Activated T-cell treated with anti-CD3 and anti-CD28 coated beads for 24 hours (primary cell): ENCODE data around the gene TRAPPC13.
"Not testable (repeated sequence)": the region's sequence is repeated elsewhere in the genome, so short reads cannot be mapped to it uniquely, and the experiment has no call there.

Source experiments
- DNase-seq: peaks from one replicate; pipeline ENCODE4 v3.0.0-alpha.2; 2020; ENCODE audit warnings: low read depth

The TRAPPC13 gene, protein sequence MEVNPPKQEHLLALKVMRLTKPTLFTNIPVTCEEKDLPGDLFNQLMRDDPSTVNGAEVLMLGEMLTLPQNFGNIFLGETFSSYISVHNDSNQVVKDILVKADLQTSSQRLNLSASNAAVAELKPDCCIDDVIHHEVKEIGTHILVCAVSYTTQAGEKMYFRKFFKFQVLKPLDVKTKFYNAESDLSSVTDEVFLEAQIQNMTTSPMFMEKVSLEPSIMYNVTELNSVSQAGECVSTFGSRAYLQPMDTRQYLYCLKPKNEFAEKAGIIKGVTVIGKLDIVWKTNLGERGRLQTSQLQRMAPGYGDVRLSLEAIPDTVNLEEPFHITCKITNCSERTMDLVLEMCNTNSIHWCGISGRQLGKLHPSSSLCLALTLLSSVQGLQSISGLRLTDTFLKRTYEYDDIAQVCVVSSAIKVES

DNA sequence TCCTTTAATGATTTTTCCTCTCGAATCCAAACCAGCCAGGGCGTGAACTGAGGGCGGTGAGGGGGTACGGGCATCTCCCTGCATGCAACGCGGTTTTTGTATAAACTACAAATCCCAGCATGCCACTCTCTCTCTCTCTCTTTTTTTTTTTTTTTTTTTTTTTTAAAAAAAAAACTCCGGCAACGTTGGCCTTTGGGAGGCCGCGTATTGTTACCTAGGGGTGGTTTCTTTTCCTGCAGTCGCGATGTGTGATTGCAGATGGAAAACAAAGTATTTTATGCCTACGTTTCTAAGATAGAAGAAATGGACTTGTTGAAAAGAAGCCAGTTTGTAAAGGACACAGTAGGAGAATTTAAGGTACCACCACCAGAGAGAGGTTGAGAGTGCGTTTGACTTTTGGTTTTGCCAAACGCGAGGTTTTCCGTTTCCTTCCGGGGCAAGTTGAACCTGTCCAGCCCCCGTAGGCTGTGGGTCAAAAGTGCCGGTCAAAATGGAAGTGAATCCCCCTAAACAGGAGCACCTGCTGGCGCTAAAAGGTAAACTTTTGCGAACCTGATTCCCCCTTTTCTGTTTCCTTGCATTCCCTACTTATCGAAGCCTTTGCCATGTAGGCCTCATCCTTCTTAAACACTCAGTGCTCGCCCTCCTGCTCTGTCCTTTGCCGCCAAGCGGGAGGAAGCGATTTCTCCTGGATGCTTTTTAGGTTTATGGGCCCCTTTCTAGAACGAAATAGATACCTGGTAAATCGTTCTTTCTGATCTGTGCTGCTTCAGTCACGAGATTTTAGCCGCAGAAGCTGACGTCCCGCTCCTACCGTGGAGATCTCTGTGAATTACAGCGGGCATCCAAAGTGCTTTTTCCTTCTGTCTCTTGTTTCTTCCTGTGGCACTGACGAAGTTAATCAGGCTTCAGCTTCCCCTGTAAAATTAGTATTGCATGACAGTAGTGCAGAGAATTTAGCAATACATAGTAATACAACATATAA is at the start of gene TRAPPC13, which contains the start of gene SHLD3:
Gene TRAPPC13 (plus strand): TSS at position 457 of the 985 bp plus-strand sequence. CDS start 34 bp downstream, at position 491.
Gene SHLD3 (plus strand): TSS at position 457 of the 985 bp plus-strand sequence. CDS start 4,561 bp downstream, outside the sequence.
- DNase-seq: peak; percentile 76

DNA sequence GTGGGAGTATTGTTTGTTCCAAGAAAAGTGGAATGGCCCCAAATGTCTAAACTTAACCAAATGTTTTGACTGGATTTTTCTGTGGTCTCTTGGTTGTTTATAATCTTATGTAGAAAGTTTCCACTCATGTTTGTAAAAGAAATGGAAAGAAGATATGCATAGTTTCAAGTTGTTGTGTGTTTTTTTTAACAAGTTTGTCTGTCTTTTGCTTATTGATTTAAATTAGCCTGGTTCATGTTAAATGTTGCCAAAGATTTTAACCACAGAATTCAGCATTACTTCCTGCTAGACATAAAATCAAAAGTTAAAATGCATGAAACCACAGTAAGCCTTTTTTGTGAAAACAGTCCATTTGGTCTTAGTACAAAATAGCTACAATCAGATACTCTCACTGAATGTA is 47.7 kb upstream of the TRAPPC13 start:
- DNase-seq: no peak

DNA sequence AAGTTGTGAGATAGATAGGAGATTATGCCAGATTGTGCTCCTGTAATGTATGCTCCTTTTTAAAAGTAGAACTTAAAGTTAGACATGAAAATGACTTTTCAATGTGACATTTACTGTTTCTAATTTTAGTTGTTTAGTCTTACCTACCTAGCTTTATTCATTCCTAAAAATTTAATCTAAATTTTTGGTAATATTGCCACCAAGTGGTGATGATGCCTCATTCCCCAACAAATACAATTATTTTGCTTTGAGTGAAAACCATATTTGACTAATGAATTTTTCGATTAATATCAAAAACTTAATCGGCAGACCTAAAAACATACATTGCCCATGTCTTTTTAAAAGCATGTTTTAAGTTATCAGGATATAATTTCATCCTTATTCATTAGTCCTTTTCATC is 36.1 kb upstream of the TRAPPC13 start:
- no peak for DNase-seq

DNA sequence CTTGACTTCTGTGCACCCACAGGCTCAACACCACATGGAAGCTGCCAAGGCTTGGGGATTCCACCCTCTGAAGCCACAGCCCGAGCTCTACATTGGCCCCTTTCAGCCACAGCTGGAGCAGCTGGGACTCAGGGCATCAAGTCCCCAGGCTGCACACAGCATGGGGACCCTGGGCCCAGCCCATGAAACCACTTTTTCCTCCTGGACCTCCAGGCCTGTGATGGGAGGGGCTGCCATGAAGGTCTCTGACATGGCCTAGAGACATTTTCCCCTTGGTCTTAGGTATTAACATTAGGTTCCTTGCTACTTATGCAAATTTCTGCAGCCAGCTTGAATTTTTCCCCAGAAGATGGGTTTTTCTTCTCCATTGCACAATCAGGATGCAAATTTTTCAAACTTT is 23.1 kb upstream of the TRAPPC13 start:
- DNase-seq: not testable (repeated sequence)

DNA sequence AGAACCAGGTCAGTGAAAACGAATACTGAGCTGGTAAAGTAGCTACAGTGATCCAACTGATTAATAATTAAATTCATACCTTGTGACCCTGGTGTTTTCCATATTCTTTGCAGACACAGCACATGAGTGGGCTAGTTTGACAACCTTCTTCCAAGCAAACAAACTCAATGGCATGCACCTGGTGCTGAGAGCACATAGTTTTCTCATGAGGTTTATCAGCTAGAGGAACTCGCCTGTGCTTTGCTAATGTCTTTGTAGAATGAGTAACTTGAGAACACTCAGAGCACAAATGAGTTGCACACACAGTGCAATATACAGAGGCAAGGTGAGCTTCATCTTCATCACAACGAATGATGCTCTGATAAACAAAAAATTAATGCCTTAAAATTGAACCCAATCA is 13.3 kb upstream of the TRAPPC13 start:
- no peak for DNase-seq

DNA sequence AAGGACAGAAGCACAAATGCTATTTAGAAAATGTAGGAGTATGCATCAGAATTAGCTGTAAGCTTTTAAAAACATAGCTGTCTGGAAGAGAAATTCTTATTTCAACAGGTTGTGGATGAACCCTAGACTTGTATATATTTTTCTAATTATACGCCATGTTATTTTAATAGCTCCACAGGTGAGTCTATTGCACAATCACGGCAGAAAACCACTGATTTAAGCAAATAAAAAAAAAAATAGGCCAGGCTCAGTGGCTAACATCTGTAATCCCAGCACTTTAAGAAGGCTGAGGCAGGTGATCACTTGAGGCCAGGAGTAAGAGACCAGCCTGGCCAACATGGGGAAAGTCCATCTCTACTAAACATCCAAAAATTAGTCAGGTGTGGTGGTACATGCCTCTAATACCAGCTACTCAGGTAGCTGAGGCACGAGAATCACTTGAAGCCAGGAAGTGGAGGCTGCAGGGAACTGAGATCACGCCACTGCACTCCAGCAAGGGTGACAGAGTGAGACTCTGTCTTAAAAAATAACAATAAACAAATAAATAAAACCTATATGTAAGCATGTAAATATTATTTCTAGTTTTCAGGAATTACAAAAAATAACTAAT is 12.4 kb upstream of the TRAPPC13 start:
- DNase-seq: no peak

DNA sequence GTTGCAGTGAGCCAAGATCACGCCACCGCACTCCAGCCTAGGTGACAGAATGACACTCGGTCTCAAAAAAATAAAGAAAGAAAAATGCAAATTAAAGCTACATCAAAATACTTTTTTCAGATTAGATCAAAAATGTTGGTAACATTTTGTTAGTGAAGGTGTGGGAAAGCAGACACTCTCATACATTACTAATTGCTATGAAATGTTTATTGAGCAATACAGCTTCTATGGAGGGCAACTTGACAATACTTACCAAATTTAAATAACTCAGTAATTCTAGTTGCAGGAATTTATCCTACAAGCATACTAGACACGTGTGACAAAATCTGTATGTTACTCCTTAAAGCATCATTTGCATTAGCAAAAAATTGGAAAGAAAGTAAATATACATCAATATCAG is 4.8 kb upstream of the TRAPPC13 start:
- DNase-seq: no peak

DNA sequence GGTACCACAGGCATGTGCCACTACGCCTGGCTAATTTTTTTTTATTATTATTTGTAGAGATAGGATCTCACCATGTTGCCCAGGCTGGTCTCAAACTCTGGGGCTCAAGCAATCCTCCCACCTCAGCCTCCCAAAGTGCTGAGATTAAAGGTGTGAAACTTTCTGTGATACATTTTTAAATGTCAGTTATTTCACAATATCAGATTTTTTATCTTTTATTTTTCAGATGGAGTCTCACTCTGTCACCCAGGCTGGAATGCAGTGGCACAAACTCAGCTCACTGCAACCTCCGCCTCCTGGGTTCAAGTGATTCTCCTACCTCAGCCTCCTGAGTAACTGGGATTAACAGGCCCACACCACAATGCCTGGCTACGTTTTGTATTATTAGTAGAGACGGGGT is 2.9 kb upstream of the TRAPPC13 start:
- DNase-seq: not testable (repeated sequence)

DNA sequence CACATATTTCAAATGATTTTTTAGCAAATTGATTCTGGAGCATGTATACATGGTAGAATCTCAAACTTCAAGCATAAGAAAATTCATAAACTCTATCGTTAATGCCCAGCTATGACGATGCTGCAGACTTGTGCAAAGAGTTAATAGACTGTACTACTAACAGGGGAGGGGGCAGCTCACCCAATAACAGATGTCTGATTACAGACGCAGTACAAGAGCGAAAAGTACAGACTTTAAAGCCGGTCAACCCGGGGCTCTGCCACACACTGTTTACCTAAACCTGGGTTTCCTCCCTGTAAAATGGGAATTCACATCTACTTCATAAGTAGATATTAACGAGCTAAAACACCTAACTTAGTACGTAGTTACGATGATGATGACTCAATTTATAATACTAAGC is 1.3 kb upstream of the TRAPPC13 start:
- no peak for DNase-seq

DNA sequence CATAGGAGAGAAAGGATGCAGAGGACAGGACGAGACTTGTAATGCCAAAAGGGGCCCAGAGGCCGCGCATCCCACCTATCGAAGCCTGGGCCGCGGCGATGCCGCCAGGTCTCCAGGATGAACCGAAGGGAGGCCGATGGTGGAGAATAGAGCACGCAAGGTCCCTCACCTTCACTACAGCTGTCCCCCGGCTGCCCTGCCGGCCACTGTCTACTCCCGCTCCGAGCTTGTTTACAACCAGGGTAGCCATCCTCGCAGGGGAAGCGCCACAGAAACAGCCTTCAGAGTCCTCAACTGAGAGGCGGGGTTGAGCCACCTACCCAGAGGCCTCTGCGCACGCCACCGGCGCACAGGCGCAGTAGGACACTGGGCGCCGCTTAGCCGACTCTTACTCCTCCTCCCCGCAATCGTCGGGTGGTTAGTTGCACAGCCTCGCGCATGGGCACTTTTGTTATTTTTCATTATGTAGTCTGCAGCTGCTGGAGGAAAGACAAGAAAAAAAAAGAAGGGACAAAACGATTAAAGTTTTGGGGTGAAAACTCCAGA is 729 bp upstream of the TRAPPC13 start, which contains the start of gene TRIM23:
Gene TRIM23 (minus strand): TSS at position 309 of the 546 bp plus-strand sequence. CDS start 59 bp downstream, at position 250.
- DNase-seq: peak; percentile 90

DNA sequence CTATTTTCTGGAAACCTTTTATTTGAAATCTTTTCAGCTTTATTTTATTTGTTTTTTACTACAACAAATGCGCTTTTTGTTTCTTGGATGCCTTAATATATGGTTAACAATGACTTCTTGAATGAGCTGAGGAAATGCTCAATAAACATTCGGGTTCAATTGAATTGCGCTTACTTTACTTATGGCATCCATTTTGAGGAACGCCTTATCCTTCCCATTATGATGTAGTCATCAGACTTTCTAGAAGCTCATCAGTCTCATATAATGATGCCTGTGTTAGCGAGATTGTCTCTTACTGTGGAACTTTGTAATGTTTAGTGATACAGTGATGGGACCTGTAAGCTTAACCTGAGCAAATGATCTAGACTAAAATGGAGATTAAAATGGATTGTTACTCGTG is 916 bp downstream of the TRAPPC13 start:
- DNase-seq: no peak

DNA sequence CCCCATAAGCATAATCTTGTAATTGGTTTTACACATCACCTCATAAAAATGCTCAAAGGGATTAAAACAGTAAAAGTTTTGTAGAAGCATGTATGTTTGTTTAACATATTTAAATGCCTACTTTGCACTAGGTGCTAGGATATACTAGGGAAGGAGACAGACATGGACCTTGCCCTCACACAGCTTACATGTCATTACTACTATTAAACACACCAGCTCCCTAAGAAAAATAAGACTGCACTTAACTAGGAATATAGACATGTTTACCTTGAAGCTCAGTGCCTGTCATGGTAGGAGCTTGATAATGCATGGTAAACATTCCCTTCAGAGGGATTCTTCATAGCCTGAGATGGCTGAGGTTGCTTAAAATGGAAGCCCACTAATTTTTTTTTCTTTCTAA is 6.2 kb downstream of the TRAPPC13 start:
- DNase-seq: no peak

DNA sequence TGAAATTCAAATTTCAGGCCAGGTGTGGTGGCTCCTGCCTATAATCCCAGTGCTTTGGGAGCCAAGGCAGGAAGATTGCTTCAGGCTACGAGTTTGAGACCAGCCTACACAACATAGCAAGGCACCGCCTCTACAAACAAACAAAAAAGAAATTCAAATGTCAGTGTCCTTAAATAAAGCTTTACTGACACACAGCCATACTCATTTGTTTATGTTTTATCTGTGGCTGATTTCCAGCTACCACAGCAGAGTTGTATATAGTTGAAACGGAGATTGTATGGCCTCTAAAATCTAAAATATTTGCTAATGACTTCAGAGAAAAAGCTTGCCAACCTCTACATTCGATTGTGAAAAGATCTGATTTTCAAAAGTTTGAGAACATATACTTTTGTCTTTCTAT is 15.4 kb downstream of the TRAPPC13 start:
- DNase-seq: no peak

DNA sequence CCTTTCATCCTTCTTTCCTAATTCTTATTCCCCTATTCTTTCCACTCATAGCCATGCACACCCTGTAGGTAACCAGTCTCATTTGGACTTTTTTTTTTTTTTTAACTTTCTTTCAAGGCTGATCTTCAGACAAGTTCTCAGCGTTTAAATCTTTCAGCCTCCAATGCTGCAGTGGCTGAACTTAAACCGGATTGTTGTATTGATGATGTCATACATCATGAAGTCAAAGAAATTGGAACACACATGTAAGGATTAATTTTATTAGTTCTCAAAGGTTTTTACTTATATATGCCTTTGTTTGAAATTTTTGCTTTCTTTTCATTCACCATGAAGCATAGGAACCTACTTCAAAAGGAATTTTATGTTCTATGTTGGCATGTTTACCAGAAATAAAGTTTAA is 22.1 kb downstream of the TRAPPC13 start:
- no peak for DNase-seq

DNA sequence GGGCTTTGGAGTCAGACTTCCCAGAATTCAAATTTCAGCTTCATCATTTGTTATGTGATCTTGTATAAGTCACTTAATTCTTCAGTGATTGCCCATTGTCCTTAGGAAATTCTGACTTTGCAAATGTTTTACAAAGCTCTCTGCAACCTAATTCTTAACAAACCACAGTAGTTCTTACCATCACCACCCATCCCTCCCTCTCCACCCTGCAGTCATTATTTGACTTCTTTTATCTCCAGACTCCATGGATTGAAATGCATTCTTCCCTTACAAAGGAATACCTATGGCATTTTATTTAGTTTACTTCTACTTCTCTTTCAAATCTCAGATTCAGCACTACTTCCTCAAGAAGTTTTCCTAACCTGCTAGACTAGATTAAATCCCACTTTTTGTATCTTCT is 23.1 kb downstream of the TRAPPC13 start:
- DNase-seq: no peak

DNA sequence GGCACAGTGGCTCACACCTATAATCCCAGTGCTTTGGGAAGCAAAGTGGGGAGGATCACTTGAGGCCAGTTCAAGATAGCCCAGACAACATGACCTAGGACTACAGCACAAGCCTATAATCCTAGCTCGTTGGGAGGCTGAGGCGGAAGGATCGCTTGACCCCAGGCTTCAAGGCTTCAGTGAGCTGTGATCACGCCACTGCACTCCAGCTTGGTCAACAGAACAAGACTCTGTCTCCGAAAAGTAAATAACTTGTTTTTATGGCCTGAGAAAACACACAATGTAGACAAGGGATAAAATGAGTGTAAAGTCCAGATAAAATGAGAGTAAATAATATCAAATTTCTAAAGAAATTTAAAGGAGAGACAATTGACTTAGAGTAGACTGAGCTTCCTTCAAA is 26.3 kb downstream of the TRAPPC13 start:
- no peak for DNase-seq

DNA sequence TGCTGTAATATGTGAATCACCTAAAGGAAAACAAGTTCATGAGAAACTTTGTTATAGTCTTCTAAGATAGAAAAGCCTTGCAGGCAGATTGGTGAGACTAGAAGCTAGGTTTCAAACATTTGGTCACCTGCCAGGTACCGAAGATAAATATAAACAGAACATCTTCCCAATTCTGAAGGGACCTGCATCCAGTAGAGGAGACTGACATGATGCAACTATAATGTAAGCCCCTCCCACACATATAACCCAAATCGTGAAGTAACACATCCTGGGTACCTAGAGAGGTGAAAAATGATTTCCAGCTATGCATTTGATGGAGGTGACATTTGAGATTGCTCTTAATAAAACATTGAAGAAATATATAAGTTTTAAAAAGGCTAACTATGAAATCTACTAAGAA is 29.9 kb downstream of the TRAPPC13 start:
- no peak for DNase-seq

DNA sequence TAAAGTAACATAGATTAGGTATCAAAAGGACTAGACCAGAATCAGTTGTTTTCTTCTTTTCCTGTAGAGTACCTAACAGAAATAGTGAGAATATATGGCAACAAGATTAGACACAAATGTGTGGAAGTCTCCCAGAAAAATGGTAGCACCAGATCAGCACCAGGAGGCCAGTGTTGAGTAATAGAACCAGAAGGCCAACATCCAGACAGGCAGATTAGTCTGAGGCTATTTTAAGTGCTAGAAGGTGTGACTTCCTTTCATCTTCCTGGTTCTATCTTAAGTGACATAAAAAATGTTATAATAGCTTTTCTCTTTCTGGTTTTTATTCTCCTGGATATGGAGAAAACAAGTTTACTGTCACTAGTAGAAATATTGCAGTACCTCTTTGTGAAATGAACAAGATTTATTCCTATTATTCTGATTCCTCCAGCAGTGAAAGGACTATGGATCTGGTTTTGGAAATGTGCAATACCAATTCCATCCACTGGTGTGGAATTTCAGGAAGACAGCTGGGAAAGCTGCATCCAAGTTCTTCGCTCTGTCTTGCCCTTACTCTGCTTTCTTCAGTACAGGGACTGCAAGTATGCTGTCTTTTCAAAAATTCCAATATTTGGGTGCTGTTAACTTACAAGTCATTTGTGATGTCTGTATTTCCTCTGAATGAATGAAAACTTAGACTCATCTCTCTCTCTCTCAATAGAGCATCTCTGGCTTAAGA is 39.1 kb downstream of the TRAPPC13 start:
- DNase-seq: no peak

DNA sequence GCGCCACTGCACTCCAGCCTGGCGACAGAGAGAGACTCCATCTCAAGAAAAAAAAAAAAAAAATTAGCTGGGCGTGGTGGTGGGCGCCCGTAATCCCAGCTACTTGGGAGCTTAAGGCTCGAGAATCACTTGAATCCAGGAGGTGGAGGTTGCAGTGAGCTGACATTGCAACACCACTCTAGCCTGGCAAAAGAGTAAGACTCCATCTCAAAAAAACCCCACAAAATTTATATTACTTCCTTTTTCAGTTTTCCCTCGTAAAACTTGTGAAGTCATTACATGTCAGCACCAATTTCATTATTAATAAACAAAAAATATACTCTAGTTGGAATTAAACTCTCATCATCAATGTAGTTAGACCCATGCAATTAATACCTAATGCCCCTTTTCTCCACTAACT is 43.9 kb downstream of the TRAPPC13 start:
- DNase-seq: no peak

DNA sequence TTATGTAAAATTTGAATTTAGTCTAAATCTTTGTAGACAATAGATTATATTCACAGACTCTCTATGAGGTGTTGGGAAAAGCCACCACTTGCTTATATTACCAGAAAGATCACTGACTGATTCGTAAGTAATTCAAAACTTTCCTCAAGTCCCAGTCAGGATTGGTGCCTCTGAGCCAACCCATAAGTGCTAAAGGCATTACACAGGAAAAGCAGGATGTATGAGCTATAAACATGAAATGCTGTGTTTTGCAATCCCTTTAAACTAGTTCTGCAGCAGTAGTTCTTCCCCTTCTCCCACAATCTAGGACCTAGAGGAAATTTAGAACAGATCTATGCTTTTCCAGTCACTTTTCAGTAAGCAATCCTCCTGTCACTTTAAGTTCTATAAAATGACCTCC is 48.0 kb downstream of the TRAPPC13 start:
- DNase-seq: no peak

DNA sequence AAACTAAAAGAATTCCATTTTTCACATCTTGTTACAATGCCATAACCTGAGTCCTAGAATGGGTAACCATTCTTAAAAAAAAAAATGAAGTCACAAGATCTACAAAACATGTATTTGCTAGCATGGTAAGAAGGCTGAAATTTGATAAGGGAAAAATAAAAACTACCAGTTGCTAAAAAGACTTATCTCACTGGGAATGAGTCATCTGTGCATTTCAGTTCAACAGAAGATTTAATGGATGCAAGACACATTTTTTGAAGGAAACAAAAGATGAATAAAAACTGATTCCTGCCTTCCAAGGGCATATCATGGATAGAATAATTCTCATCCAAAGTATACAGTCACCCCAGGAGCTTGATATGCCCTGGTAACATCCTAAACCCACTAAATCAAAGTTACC is 49.9 kb downstream of the TRAPPC13 start:
- DNase-seq: no peak
